Endothelial cell of umbilical vein (primary cell): ENCODE measurements around the gene WDTC1.

Experiments used
- EZH2 ChIP-seq: IDR thresholded peaks from 2 replicates; pipeline ENCODE4 v1.6.1; 2012; ENCODE audit warnings: borderline replicate concordance, low read depth, mild to moderate bottlenecking, moderate library complexity, low read length, inconsistent platforms; ENCODE audit not compliant: severe bottlenecking
- GATA2 ChIP-seq: IDR thresholded peaks from 2 replicates; pipeline ENCODE4 v1.7.0; 2011; ENCODE audit warnings: low read depth, mild to moderate bottlenecking, moderate library complexity, mixed read lengths, low read length; ENCODE audit not compliant: insufficient read length, insufficient read depth
- JUN ChIP-seq: IDR thresholded peaks from 2 replicates; pipeline ENCODE4 v1.6.1; 2011; ENCODE audit warnings: borderline replicate concordance, low read depth; ENCODE audit not compliant: insufficient read length, insufficient read depth
- MYC ChIP-seq: IDR thresholded peaks from one replicate; pipeline ENCODE4 v1.6.1; 2011; ENCODE audit warnings: mild to moderate bottlenecking, low read depth, low read length
- POLR2A ChIP-seq: IDR thresholded peaks from 2 replicates; pipeline ENCODE4 v1.6.1; 2012; ENCODE audit warnings: low read depth, mild to moderate bottlenecking, control low read depth, low read length
- POLR2AphosphoS5 ChIP-seq: IDR thresholded peaks from 2 replicates; pipeline ENCODE4 v1.6.1; 2012; ENCODE audit warnings: low read depth, mild to moderate bottlenecking, control low read depth, low read length, moderate library complexity; ENCODE audit not compliant: insufficient read depth
- TF ChIP-seq, protein P1 (sequence below), 2 donors: IDR thresholded peaks; 1 replicate in 1 of 2; 2 replicates in 1 of 2; pipeline ENCODE4 v1.5.1; 2011; ENCODE audit warnings: low read length in 2 of 2, mild to moderate bottlenecking in 2 of 2, moderate library complexity in 2 of 2, control low read depth in 1 of 2, inconsistent platforms in 1 of 2, low read depth in 1 of 2; ENCODE audit not compliant: insufficient read depth in 1 of 2; ENCODE audit errors: extremely low read depth in 1 of 2
- TF ChIP-seq, protein P2 (sequence below): IDR thresholded peaks from 2 replicates; pipeline ENCODE4 v1.6.1; 2011; ENCODE audit not compliant: insufficient read depth, insufficient read length

DNA sequence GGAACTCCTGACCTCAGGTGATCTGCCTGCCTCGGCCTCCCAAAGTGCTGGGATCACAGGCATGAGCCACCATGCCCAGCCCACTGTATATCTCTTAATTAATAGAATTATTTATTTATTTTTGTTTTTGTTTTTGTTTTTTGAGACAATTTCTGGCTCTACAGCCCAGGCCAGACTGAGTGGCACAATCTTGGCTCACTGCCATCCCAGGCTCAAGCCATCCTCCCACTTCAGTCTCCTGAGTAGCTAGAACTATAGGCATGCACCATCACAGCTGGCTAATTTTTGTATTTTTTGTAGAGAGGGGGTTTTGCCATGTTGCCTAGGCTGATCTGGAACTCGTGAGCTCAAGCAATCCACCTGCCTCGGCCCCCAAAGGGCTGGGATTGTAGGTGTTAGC, 15.7 kb upstream of the WDTC1 start:
- TF ChIP-seq, protein P1, sequence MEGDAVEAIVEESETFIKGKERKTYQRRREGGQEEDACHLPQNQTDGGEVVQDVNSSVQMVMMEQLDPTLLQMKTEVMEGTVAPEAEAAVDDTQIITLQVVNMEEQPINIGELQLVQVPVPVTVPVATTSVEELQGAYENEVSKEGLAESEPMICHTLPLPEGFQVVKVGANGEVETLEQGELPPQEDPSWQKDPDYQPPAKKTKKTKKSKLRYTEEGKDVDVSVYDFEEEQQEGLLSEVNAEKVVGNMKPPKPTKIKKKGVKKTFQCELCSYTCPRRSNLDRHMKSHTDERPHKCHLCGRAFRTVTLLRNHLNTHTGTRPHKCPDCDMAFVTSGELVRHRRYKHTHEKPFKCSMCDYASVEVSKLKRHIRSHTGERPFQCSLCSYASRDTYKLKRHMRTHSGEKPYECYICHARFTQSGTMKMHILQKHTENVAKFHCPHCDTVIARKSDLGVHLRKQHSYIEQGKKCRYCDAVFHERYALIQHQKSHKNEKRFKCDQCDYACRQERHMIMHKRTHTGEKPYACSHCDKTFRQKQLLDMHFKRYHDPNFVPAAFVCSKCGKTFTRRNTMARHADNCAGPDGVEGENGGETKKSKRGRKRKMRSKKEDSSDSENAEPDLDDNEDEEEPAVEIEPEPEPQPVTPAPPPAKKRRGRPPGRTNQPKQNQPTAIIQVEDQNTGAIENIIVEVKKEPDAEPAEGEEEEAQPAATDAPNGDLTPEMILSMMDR (IDR thresholded peaks at IDR 0.05; ENCODE audit: extremely low read depth in 1 of 2, insufficient read depth in 1 of 2, low read depth in 1 of 2, low read length in 2 of 2) = no peak
- TF ChIP-seq, protein P2, sequence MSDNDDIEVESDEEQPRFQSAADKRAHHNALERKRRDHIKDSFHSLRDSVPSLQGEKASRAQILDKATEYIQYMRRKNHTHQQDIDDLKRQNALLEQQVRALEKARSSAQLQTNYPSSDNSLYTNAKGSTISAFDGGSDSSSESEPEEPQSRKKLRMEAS = no peak
- TF ChIP-seq POLR2A = no peak
- TF ChIP-seq EZH2 = no peak
- no peak for TF ChIP-seq GATA2
- TF ChIP-seq MYC = no peak
- TF ChIP-seq POLR2AphosphoS5 = no peak
- no peak for TF ChIP-seq JUN
